ENCODE data around the gene SLC39A11.

SLC39A11 gene

DNA sequence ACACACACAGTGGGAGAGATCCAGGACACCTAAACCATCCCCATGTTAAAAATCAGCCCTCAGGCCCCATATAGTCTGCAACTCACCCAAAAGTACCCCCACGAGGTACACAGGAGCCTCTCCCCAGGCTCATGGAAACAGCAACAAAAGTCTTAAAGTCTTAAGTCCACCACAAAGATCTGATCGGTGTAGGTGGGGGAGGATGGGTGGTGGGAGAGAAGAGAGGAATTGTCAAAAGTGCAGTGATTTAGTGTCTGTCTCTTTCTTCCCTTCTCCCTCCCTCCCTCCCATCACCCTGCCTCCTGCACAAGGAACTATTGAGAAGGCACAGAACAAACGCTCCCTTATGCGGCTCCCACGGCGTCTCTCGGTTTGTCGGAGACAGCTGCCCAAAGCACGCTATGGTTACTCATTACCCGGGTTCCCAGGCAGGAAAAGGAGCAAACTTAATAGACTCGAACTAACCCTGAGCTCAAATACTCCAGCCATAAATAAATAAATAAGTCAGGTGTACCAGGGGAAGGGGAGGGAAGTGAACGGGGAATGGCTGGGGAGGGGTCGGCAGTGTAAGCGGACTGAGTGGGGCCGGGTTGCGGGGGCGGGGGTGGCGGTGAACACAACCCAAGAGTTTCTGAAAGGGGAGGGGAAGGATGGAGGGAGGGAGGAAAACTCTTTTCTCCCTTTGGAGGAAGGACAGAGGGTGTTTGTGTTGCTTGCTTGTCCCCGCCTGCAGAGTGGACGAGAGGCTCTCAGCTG, 477.4 kb downstream of the SLC39A11 start:
- DNase-seq (ENCODE audit: extremely low read depth, insufficient read length): no peak
- no peaks in the 10 kb centered on the region for H3K36me3 ChIP-seq (ENCODE audit: control insufficient read depth, insufficient read depth, low read length)
- TF ChIP-seq, protein P1, sequence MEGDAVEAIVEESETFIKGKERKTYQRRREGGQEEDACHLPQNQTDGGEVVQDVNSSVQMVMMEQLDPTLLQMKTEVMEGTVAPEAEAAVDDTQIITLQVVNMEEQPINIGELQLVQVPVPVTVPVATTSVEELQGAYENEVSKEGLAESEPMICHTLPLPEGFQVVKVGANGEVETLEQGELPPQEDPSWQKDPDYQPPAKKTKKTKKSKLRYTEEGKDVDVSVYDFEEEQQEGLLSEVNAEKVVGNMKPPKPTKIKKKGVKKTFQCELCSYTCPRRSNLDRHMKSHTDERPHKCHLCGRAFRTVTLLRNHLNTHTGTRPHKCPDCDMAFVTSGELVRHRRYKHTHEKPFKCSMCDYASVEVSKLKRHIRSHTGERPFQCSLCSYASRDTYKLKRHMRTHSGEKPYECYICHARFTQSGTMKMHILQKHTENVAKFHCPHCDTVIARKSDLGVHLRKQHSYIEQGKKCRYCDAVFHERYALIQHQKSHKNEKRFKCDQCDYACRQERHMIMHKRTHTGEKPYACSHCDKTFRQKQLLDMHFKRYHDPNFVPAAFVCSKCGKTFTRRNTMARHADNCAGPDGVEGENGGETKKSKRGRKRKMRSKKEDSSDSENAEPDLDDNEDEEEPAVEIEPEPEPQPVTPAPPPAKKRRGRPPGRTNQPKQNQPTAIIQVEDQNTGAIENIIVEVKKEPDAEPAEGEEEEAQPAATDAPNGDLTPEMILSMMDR (IDR thresholded peaks at IDR 0.05; ENCODE audit: insufficient read depth, low read length, poor library complexity, severe bottlenecking): no peak
- peaks cover 3% of the 10 kb centered on the region for H3K27me3 ChIP-seq (replicated peaks; ENCODE audit: control insufficient read depth, insufficient read depth, low read length)
- H3K4me3 ChIP-seq (replicated peaks; ENCODE audit: low read depth, low read length): no peak overlapping the region

DNA sequence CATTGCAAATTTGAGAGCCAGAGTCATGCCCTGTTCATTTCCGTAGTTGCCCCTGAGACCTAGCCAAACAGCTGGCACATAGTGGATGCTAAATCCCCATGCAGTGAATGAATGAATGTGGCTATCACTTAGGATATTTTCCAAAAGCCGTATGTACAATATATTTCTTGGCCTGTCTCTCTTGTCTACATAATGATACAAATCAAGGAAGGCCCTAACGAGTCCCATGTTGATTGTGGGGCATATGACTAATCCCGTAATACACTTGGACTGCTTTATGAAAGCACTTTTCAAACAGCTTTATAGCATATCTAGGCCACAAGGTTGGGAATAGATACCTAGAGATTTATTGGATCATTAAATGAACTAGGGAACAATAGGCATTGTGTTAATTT, 478.0 kb downstream of the SLC39A11 start:
- Histone ChIP-seq H3K27me3 (replicated peaks; ENCODE audit: control insufficient read depth, insufficient read depth, low read length) (peaks cover 3% of the 10 kb centered on the region), H3K36me3 (ENCODE audit: control insufficient read depth, insufficient read depth, low read length) (no peaks in the 10 kb centered on the region), H3K4me3 (replicated peaks; ENCODE audit: low read depth, low read length) (no peak overlapping the region)
- DNase-seq (ENCODE audit: extremely low read depth, insufficient read length): no peak
- TF ChIP-seq, protein P1 (IDR thresholded peaks at IDR 0.05; ENCODE audit: insufficient read depth, low read length, poor library complexity, severe bottlenecking): no peak

DNA sequence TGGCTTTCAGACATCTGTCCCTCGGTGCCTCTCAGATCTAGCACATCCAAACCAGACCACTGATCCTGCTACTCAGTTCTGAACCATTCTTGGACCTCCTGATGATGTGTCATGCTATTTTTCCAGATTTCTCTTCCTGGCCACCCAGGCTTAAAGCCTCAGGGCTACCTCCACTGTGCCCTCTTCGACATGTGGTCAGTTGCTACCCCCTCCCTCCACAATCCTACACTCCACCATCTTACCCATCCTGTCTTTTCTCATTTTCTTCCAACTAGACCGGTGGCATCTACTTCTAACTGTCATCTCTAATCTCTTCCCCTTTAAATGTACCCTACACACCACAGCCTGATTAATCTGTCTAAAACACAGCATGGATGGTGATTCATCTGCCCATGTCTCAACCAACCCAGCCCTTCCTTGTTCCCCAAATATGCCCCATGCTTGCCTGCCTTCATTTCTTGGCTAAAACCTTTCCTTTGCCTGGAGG, 478.6 kb downstream of the SLC39A11 start:
- no peaks in the 10 kb centered on the region for H3K36me3 ChIP-seq (ENCODE audit: control insufficient read depth, insufficient read depth, low read length)
- TF ChIP-seq, protein P1 (IDR thresholded peaks at IDR 0.05; ENCODE audit: insufficient read depth, low read length, poor library complexity, severe bottlenecking): no peak
- H3K4me3 ChIP-seq (replicated peaks; ENCODE audit: low read depth, low read length): no peak overlapping the region
- DNase-seq (ENCODE audit: extremely low read depth, insufficient read length): no peak
- H3K27me3 ChIP-seq (replicated peaks; ENCODE audit: control insufficient read depth, insufficient read depth, low read length): peaks cover 3% of the 10 kb centered on the region

DNA sequence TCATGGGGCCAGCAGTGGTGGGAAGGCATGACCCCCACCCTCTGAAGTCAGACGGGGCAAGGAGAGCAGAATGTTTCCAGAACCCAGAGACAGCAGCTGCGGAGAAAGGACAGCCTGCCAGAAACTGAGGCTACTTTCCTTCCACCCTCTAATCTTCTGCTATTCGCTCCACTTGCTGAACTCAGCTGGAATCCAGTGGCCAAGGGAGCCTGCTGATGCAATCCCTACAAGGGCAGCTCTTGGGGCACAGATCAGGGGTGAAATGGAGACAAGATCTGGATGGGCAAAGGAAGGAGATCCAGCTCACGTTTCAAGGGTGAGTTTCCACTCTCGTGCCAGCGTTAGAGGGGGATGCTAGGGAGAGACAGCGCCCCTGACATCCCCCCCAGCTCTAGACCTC, 479.1 kb downstream of the SLC39A11 start:
- TF ChIP-seq, protein P1 (IDR thresholded peaks at IDR 0.05; ENCODE audit: insufficient read depth, low read length, poor library complexity, severe bottlenecking): no peak
- H3K4me3 ChIP-seq (replicated peaks; ENCODE audit: low read depth, low read length): no peak overlapping the region
- no peaks in the 10 kb centered on the region for H3K36me3 ChIP-seq (ENCODE audit: control insufficient read depth, insufficient read depth, low read length)
- no peak for DNase-seq (ENCODE audit: extremely low read depth, insufficient read length)
- peaks cover 3% of the 10 kb centered on the region for H3K27me3 ChIP-seq (replicated peaks; ENCODE audit: control insufficient read depth, insufficient read depth, low read length)

DNA sequence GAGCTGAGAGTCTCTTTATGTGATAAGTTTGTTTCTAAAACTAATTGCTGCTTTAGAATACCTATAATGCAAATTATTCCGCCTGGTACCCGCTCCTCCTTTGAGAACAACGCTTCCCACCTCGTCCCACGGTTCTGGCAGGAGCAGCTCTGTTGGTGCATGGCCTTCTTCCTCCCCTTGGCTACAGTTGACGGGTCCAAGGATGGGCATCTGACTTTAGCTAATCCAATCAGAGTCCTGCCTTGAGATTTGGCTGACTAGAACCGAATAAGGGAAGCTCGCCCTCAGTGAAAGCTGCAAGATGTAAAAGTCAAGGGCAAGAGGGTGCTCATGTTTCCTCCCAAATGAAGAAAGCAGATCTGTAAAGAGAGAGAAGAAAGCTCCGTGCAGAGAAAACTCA, 481.3 kb downstream of the SLC39A11 start:
- Histone ChIP-seq H3K36me3 (ENCODE audit: control insufficient read depth, insufficient read depth, low read length) (no peaks in the 10 kb centered on the region), H3K4me3 (replicated peaks; ENCODE audit: low read depth, low read length) (no peak overlapping the region), H3K27me3 (replicated peaks; ENCODE audit: control insufficient read depth, insufficient read depth, low read length) (peaks cover 1% of the 10 kb centered on the region)
- TF ChIP-seq, protein P1 (IDR thresholded peaks at IDR 0.05; ENCODE audit: insufficient read depth, low read length, poor library complexity, severe bottlenecking): no peak
- DNase-seq (ENCODE audit: extremely low read depth, insufficient read length): no peak
